ENCODE results near the gene ADD1. TPM values are rescaled to one million over a fixed set of nuclear protein-coding genes. Genes with fewer than 3 reads are reported as not detected.

Gene ADD1
- total and polyA plus RNA-seq, 2 experiments from 2014 or later: 175 to 219 TPM

- H3K36me3 ChIP-seq (ENCODE audit: low read depth): no peaks in the 10 kb centered on the region
- H3K27me3 ChIP-seq (replicated peaks; ENCODE audit: insufficient read depth): no peaks in the 10 kb centered on the region
- WGBS, 2 experiments (ENCODE audit: low coverage in 1 of 2, low lambda C conversion rate in 2 of 2, missing lambda C conversion rate in 2 of 2): 73 to 74% methylated on average over 6 of the region's 6 CpGs
- no peak for TF ChIP-seq EZH2phosphoT487 (IDR thresholded peaks at IDR 0.05; ENCODE audit: insufficient read depth, low read depth)
- TF ChIP-seq EZH2 (IDR thresholded peaks at IDR 0.05; ENCODE audit: insufficient read depth, poor library complexity, severe bottlenecking): no peak
- H3K4me2 ChIP-seq (ENCODE audit: unreplicated experiment): no peak overlapping the region
- no peak overlapping the region for H3K27ac ChIP-seq
- H4K20me1 ChIP-seq (ENCODE audit: insufficient read depth): peaks cover 47% of the 10 kb centered on the region
- no peak overlapping the region for H2AFZ ChIP-seq
- no peak for DNase-seq
- no peak overlapping the region for H3K4me3 ChIP-seq
- in situ Hi-C loops (cut with MboI): no loop called here
- H3K9me3 ChIP-seq (ENCODE audit: low read depth): no peaks in the 10 kb centered on the region
- H3K9me2 ChIP-seq (ENCODE audit: insufficient read depth): no peaks in the 10 kb centered on the region
- no peak overlapping the region for H3K9ac ChIP-seq
- H3F3A ChIP-seq (ENCODE audit: insufficient read depth): peaks cover 5% of the 10 kb centered on the region; the same call in 1 of the 2 replicates
- peaks cover 31% of the 10 kb centered on the region for H3K4me1 ChIP-seq (ENCODE audit: insufficient read depth)
- H3K79me2 ChIP-seq (ENCODE audit: insufficient read depth): peaks cover 100% of the 10 kb centered on the region
These were observed 26.0 kb downstream of the ADD1 start for GRCh38 chr4:2869659-2870058.

GRCh38 chr4:2870082-2870481 is 26.4 kb downstream of the ADD1 start:
- Histone ChIP-seq H3F3A (ENCODE audit: insufficient read depth) (peaks cover 2% of the 10 kb centered on the region; the same call in 1 of the 2 replicates), H3K4me3 (no peak overlapping the region), H2AFZ (no peak overlapping the region), H3K79me2 (ENCODE audit: insufficient read depth) (peaks cover 100% of the 10 kb centered on the region), H3K27ac (no peak overlapping the region), H3K4me1 (ENCODE audit: insufficient read depth) (peaks cover 31% of the 10 kb centered on the region), H3K9me3 (ENCODE audit: low read depth) (no peaks in the 10 kb centered on the region), H3K27me3 (replicated peaks; ENCODE audit: insufficient read depth) (no peaks in the 10 kb centered on the region), H4K20me1 (ENCODE audit: insufficient read depth) (peaks cover 47% of the 10 kb centered on the region), H3K4me2 (ENCODE audit: unreplicated experiment) (no peak overlapping the region), H3K9ac (no peak overlapping the region), H3K36me3 (ENCODE audit: low read depth) (no peaks in the 10 kb centered on the region), H3K9me2 (ENCODE audit: insufficient read depth) (no peaks in the 10 kb centered on the region)
- no peak for TF ChIP-seq EZH2phosphoT487 (IDR thresholded peaks at IDR 0.05; ENCODE audit: insufficient read depth, low read depth)
- no peak for TF ChIP-seq EZH2 (IDR thresholded peaks at IDR 0.05; ENCODE audit: insufficient read depth, poor library complexity, severe bottlenecking)
- DNase-seq: no peak
- in situ Hi-C loops (cut with MboI): no loop called here
- WGBS, 2 experiments (ENCODE audit: low coverage in 1 of 2, low lambda C conversion rate in 2 of 2, missing lambda C conversion rate in 2 of 2): 43 to 59% methylated on average over 2 of the region's 2 CpGs

GRCh38 chr4:2871466-2871865 is 27.8 kb downstream of the ADD1 start:
- Histone ChIP-seq H3K27me3 (replicated peaks; ENCODE audit: insufficient read depth) (no peaks in the 10 kb centered on the region), H3K4me1 (ENCODE audit: insufficient read depth) (peaks cover 31% of the 10 kb centered on the region), H4K20me1 (ENCODE audit: insufficient read depth) (peaks cover 46% of the 10 kb centered on the region), H3K9ac (no peak overlapping the region), H3K9me3 (ENCODE audit: low read depth) (no peaks in the 10 kb centered on the region), H3K9me2 (ENCODE audit: insufficient read depth) (no peaks in the 10 kb centered on the region), H3K4me3 (no peak overlapping the region), H3K27ac (no peak overlapping the region), H2AFZ (no peak overlapping the region), H3K79me2 (ENCODE audit: insufficient read depth) (peaks cover 100% of the 10 kb centered on the region), H3K4me2 (ENCODE audit: unreplicated experiment) (no peak overlapping the region), H3K36me3 (ENCODE audit: low read depth) (0 out of 2 replicates have a peak, but pooled peaks cover 6% of the 10 kb centered on the region), H3F3A (ENCODE audit: insufficient read depth) (no peaks in the 10 kb centered on the region)
- in situ Hi-C loops (cut with MboI): no loop called here
- TF ChIP-seq EZH2 (IDR thresholded peaks at IDR 0.05; ENCODE audit: insufficient read depth, poor library complexity, severe bottlenecking) (no peak), EZH2phosphoT487 (IDR thresholded peaks at IDR 0.05; ENCODE audit: insufficient read depth, low read depth) (no peak)
- WGBS, 2 experiments (ENCODE audit: low coverage in 1 of 2, low lambda C conversion rate in 2 of 2, missing lambda C conversion rate in 2 of 2): 94 to 99% methylated on average over 4 of the region's 4 CpGs
- no peak for DNase-seq

- DNase-seq: no peak
- Histone ChIP-seq H3K4me2 (ENCODE audit: unreplicated experiment) (no peak overlapping the region), H3F3A (ENCODE audit: insufficient read depth) (no peaks in the 10 kb centered on the region), H4K20me1 (ENCODE audit: insufficient read depth) (peaks cover 41% of the 10 kb centered on the region), H3K9me3 (ENCODE audit: low read depth) (no peaks in the 10 kb centered on the region), H3K79me2 (ENCODE audit: insufficient read depth) (peaks cover 100% of the 10 kb centered on the region), H3K4me1 (ENCODE audit: insufficient read depth) (peaks cover 31% of the 10 kb centered on the region), H3K27me3 (replicated peaks; ENCODE audit: insufficient read depth) (no peaks in the 10 kb centered on the region), H3K9ac (no peak overlapping the region), H3K27ac (no peak overlapping the region), H3K4me3 (no peak overlapping the region), H3K9me2 (ENCODE audit: insufficient read depth) (no peaks in the 10 kb centered on the region), H2AFZ (no peak overlapping the region), H3K36me3 (ENCODE audit: low read depth) (0 out of 2 replicates have a peak, but pooled peaks cover 6% of the 10 kb centered on the region)
- no peak for TF ChIP-seq EZH2phosphoT487 (IDR thresholded peaks at IDR 0.05; ENCODE audit: insufficient read depth, low read depth)
- WGBS, 2 experiments (ENCODE audit: low coverage in 1 of 2, low lambda C conversion rate in 2 of 2, missing lambda C conversion rate in 2 of 2): 4 to 11% methylated on average over 2 of the region's 2 CpGs
- in situ Hi-C loops (cut with MboI): no loop called here
These were observed 28.3 kb downstream of the ADD1 start for GRCh38 chr4:2871911-2872310.

- WGBS, 2 experiments (ENCODE audit: low coverage in 1 of 2, low lambda C conversion rate in 2 of 2, missing lambda C conversion rate in 2 of 2): 40 to 50% methylated on average over 1 of the region's 1 CpG
- Histone ChIP-seq H3K4me2 (ENCODE audit: unreplicated experiment) (no peak overlapping the region), H4K20me1 (ENCODE audit: insufficient read depth) (peaks cover 29% of the 10 kb centered on the region), H3K4me1 (ENCODE audit: insufficient read depth) (peaks cover 18% of the 10 kb centered on the region), H3K9ac (no peak overlapping the region), H3K36me3 (ENCODE audit: low read depth) (peaks cover 6% of the 10 kb centered on the region; the same call in 1 of the 2 replicates), H3K9me3 (ENCODE audit: low read depth) (no peaks in the 10 kb centered on the region), H3K79me2 (ENCODE audit: insufficient read depth) (peaks cover 100% of the 10 kb centered on the region), H3K27me3 (replicated peaks; ENCODE audit: insufficient read depth) (no peaks in the 10 kb centered on the region), H3K27ac (no peak overlapping the region), H3K4me3 (no peak overlapping the region), H3K9me2 (ENCODE audit: insufficient read depth) (no peaks in the 10 kb centered on the region), H3F3A (ENCODE audit: insufficient read depth) (no peaks in the 10 kb centered on the region), H2AFZ (no peak overlapping the region)
- DNase-seq: no peak
- TF ChIP-seq EZH2 (IDR thresholded peaks at IDR 0.05; ENCODE audit: insufficient read depth, poor library complexity, severe bottlenecking): no peak
- no peak for TF ChIP-seq EZH2phosphoT487 (IDR thresholded peaks at IDR 0.05; ENCODE audit: insufficient read depth, low read depth)
- in situ Hi-C loops (cut with MboI): no loop called here
These were observed 29.7 kb downstream of the ADD1 start for GRCh38 chr4:2873329-2873728.

Data from GM23248 (cell line).